ENCODE measurements around the gene CPA1.

GRCh38 chr7:130372402-130373165, 7.7 kb upstream of the CPA1 start:
- TF ChIP-seq CTCF (IDR thresholded peaks at IDR 0.05; ENCODE audit: insufficient read depth, low read length) (no peak), POLR2AphosphoS5 (IDR thresholded peaks at IDR 0.05; ENCODE audit: low read depth) (no peak), SPI1 (IDR thresholded peaks at IDR 0.05; ENCODE audit: borderline replicate concordance, low read depth) (no peak)
- TF ChIP-seq, protein P1, sequence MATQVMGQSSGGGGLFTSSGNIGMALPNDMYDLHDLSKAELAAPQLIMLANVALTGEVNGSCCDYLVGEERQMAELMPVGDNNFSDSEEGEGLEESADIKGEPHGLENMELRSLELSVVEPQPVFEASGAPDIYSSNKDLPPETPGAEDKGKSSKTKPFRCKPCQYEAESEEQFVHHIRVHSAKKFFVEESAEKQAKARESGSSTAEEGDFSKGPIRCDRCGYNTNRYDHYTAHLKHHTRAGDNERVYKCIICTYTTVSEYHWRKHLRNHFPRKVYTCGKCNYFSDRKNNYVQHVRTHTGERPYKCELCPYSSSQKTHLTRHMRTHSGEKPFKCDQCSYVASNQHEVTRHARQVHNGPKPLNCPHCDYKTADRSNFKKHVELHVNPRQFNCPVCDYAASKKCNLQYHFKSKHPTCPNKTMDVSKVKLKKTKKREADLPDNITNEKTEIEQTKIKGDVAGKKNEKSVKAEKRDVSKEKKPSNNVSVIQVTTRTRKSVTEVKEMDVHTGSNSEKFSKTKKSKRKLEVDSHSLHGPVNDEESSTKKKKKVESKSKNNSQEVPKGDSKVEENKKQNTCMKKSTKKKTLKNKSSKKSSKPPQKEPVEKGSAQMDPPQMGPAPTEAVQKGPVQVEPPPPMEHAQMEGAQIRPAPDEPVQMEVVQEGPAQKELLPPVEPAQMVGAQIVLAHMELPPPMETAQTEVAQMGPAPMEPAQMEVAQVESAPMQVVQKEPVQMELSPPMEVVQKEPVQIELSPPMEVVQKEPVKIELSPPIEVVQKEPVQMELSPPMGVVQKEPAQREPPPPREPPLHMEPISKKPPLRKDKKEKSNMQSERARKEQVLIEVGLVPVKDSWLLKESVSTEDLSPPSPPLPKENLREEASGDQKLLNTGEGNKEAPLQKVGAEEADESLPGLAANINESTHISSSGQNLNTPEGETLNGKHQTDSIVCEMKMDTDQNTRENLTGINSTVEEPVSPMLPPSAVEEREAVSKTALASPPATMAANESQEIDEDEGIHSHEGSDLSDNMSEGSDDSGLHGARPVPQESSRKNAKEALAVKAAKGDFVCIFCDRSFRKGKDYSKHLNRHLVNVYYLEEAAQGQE (IDR thresholded peaks at IDR 0.05; ENCODE audit: insufficient replicate concordance, low read depth): no peak

All from HL-60 (cell line).